C4-2B (cell line): ENCODE measurements around the gene KCNJ4.

Experiments used
- H3K27ac ChIP-seq: fragments of 450-650 bp; 2 replicates; pipeline ENCODE4 v1.5.1; 2017
- CTCF ChIP-seq: fragments of 450-650 bp; conservative IDR thresholded peaks from 2 replicates; pipeline ENCODE4 v1.5.1; 2017; ENCODE audit warnings: mild to moderate bottlenecking
- ZFX ChIP-seq: fragments of 450-650 bp; IDR thresholded peaks from 2 replicates; pipeline ENCODE4 v1.6.1; 2017

KCNJ4 gene

GRCh38 chr22:38451404-38451803 lies 3.6 kb downstream of the KCNJ4 start:
- TF ChIP-seq ZFX (no peak), CTCF (no peak)
- no peak overlapping the region for H3K27ac ChIP-seq

GRCh38 chr22:38450234-38450797 lies 4.7 kb downstream of the KCNJ4 start:
- TF ChIP-seq ZFX: no peak
- TF ChIP-seq CTCF: no peak
- H3K27ac ChIP-seq: no peak overlapping the region

GRCh38 chr22:38449776-38450175 lies 5.2 kb downstream of the KCNJ4 start:
- TF ChIP-seq CTCF (no peak), ZFX (no peak)
- H3K27ac ChIP-seq: no peak overlapping the region

- TF ChIP-seq CTCF (no peak), ZFX (no peak)
- H3K27ac ChIP-seq: no peak overlapping the region
Measured at GRCh38 chr22:38448945-38449745, 5.9 kb downstream of the KCNJ4 start.

GRCh38 chr22:38446018-38446601 lies 8.9 kb downstream of the KCNJ4 start:
- no peak for TF ChIP-seq ZFX
- TF ChIP-seq CTCF: no peak
- no peak overlapping the region for H3K27ac ChIP-seq

- TF ChIP-seq CTCF (no peak), ZFX (no peak)
Measured at GRCh38 chr22:38444783-38445182, 10.2 kb downstream of the KCNJ4 start.

More at GRCh38 chr22:38444783-38445182, 10.2 kb downstream of the KCNJ4 start:
- H3K27ac ChIP-seq: no peak overlapping the region
